ENCODE results near the gene ASCC1. TPM values are rescaled to one million over a fixed set of nuclear protein-coding genes. Genes with fewer than 3 reads are reported as not detected.

ASCC1 gene
- total and polyA plus RNA-seq, 2 of the 13 experiments (the other 11 are each of a cell fraction or from before 2014, with no cell fraction given): 21.6 to 30.1 TPM

- H3K4me3 ChIP-seq (replicated peaks in 1 of 3; ENCODE audit: insufficient read depth in 1 of 3, low read depth in 2 of 3, low read length in 3 of 3): no peak overlapping the region
- FAIRE-seq (no peak), ATAC-seq (no peak), DNase-seq (ENCODE audit: low spot score) (no peak)
- peaks cover 32% of the 10 kb centered on the region for H3K4me1 ChIP-seq (ENCODE audit: insufficient read depth, low read length)
- ChIA-PET POLR2A (interaction anchor here (1.8 to 2.7 kb wide), 2 partner anchors 10 to 35 kb away, joined by 5 to 10 read pairs; partner anchors contain the start of gene DDIT4), CTCF (ENCODE audit: low intra/inter-chr PET ratio, low total read pairs) (no interaction called here)
- TF ChIP-seq ZKSCAN5 (CRISPR knock-in tag; IDR thresholded peaks at IDR 0.05) (no peak), ZFP90 (CRISPR knock-in tag; IDR thresholded peaks at IDR 0.05; ENCODE audit: borderline replicate concordance) (no peak), ZNF414 (CRISPR knock-in tag; IDR thresholded peaks at IDR 0.05) (no peak), ZNF510 (CRISPR knock-in tag; IDR thresholded peaks at IDR 0.05; ENCODE audit: low read depth) (no peak), ZNF567 (CRISPR knock-in tag; IDR thresholded peaks at IDR 0.05; ENCODE audit: borderline replicate concordance) (no peak), WIZ (CRISPR knock-in tag; IDR thresholded peaks at IDR 0.05) (no peak), SYNCRIP (IDR thresholded peaks at IDR 0.05; ENCODE audit: insufficient read depth, low read depth, low read length) (no peak), ZFP36L2 (CRISPR knock-in tag; IDR thresholded peaks at IDR 0.05) (no peak), HDAC2 (CRISPR knock-in tag; IDR thresholded peaks at IDR 0.05) (no peak), HOXA7 (CRISPR knock-in tag; IDR thresholded peaks at IDR 0.05) (no peak)
- no peak overlapping the region for H2AFZ ChIP-seq (ENCODE audit: low read length)
- intact Hi-C loops (cut with micrococcal nuclease; ENCODE audit: unreplicated experiment): no loop called here
- BruUV-seq (replicated peaks): no TSS peak
- H3K79me2 ChIP-seq (ENCODE audit: insufficient read depth, low read length): no peaks in the 10 kb centered on the region
- H3K9ac ChIP-seq (ENCODE audit: insufficient read depth, low read depth, low read length): no peak overlapping the region
- no peak overlapping the region for H3K4me2 ChIP-seq (ENCODE audit: low read depth, low read length)
- H3K27me3 ChIP-seq (ENCODE audit: control insufficient read depth in 1 of 2, insufficient read depth in 2 of 2, low read length in 2 of 2): no peaks in the 10 kb centered on the region
- in situ Hi-C loops (cut with HindIII; ENCODE audit: extremely low pct_ligation_motif_present, low pct_unique_long_range_greater_than_20kb): no loop called here
- 97% methylated on average over 12 of the region's 13 CpGs for WGBS (ENCODE audit: low lambda C conversion rate)
- H3K9me3 ChIP-seq (ENCODE audit: low read length): no peaks in the 10 kb centered on the region
- H4K20me1 ChIP-seq (ENCODE audit: insufficient read depth, low read length): no peaks in the 10 kb centered on the region
- no peak overlapping the region for H3K27ac ChIP-seq (ENCODE audit: extremely low read length, insufficient read depth, low read length)
- peaks cover 1 to 11% of the 10 kb centered on the region in 2 experiments; a peak in 4 of 5 replicates for H3K36me3 ChIP-seq (replicated peaks in 1 of 2; ENCODE audit: control insufficient read depth in 1 of 2, insufficient read depth in 2 of 2, low read length in 2 of 2)
Observed at GRCh38 chr10:72238392-72239175, 22.5 kb upstream of the ASCC1 start.

Data from HepG2 (cell line).